Epithelial cell of prostate (primary cell): ENCODE measurements around the gene COBLL1.
"Not testable (repeated sequence)": the region's sequence is repeated elsewhere in the genome, so short reads cannot be mapped to it uniquely, and the experiment has no call there.

Experiments used
- DNase-seq: peaks from one replicate; pipeline ENCODE4 v3.0.0-alpha.2; 2011; ENCODE audit warnings: low read depth, low spot score
- H3K27ac ChIP-seq: fragments of 450-650 bp; 2 replicates; pipeline ENCODE4 v1.5.1; 2017; ENCODE audit warnings: mild to moderate bottlenecking

The COBLL1 gene

GRCh38 chr2:164763431-164763830 lies 78.2 kb downstream of the COBLL1 start:
- no peak for DNase-seq
- no peak overlapping the region for H3K27ac ChIP-seq

- H3K27ac ChIP-seq = no peak overlapping the region
- DNase-seq = no peak
Observed at GRCh38 chr2:164761737-164762460, 79.7 kb downstream of the COBLL1 start.

- H3K27ac ChIP-seq = not testable (repeated sequence)
Observed at GRCh38 chr2:164761201-164761600, 80.4 kb downstream of the COBLL1 start.

GRCh38 chr2:164760179-164760578 lies 81.4 kb downstream of the COBLL1 start:
- no peak overlapping the region for H3K27ac ChIP-seq

More at GRCh38 chr2:164761201-164761600, 80.4 kb downstream of the COBLL1 start:
- DNase-seq = not testable (repeated sequence)

GRCh38 chr2:164757934-164758695 lies 83.5 kb downstream of the COBLL1 start:
- DNase-seq = no peak
- no peak overlapping the region for H3K27ac ChIP-seq

More at GRCh38 chr2:164760179-164760578, 81.4 kb downstream of the COBLL1 start:
- no peak for DNase-seq

GRCh38 chr2:164756773-164757172 lies 84.8 kb downstream of the COBLL1 start:
- no peak for DNase-seq
- no peak overlapping the region for H3K27ac ChIP-seq

- DNase-seq = no peak
- H3K27ac ChIP-seq = no peak overlapping the region
Observed at GRCh38 chr2:164755952-164756351, 85.7 kb downstream of the COBLL1 start.

- DNase-seq = no peak
- H3K27ac ChIP-seq = no peak overlapping the region
Observed at GRCh38 chr2:164754157-164755093, 87.2 kb downstream of the COBLL1 start.

- no peak for DNase-seq
- H3K27ac ChIP-seq = no peak overlapping the region
Observed at GRCh38 chr2:164752956-164753355, 88.7 kb downstream of the COBLL1 start.

- DNase-seq = no peak
- H3K27ac ChIP-seq = no peak overlapping the region
Observed at GRCh38 chr2:164747783-164748433, 93.7 kb downstream of the COBLL1 start.

- no peak overlapping the region for H3K27ac ChIP-seq
- DNase-seq = no peak
Observed at GRCh38 chr2:164747140-164747539, 94.5 kb downstream of the COBLL1 start.

GRCh38 chr2:164746713-164747112 lies 94.9 kb downstream of the COBLL1 start:
- no peak for DNase-seq
- no peak overlapping the region for H3K27ac ChIP-seq

- DNase-seq = no peak
- H3K27ac ChIP-seq = no peak overlapping the region
Observed at GRCh38 chr2:164745012-164745797, 96.4 kb downstream of the COBLL1 start.

- no peak for DNase-seq
- H3K27ac ChIP-seq = no peak overlapping the region
Observed at GRCh38 chr2:164742738-164743317, 98.8 kb downstream of the COBLL1 start.

GRCh38 chr2:164739966-164740365 lies 101.7 kb downstream of the COBLL1 start:
- no peak for DNase-seq
- no peak overlapping the region for H3K27ac ChIP-seq

GRCh38 chr2:164737612-164738081 lies 104.0 kb downstream of the COBLL1 start:
- DNase-seq = no peak
- no peak overlapping the region for H3K27ac ChIP-seq

GRCh38 chr2:164735309-164735919 lies 106.2 kb downstream of the COBLL1 start:
- no peak overlapping the region for H3K27ac ChIP-seq
- no peak for DNase-seq

- no peak for DNase-seq
- H3K27ac ChIP-seq = no peak overlapping the region
Observed at GRCh38 chr2:164734196-164734595, 107.4 kb downstream of the COBLL1 start.
